GM19238 (cell line): ENCODE measurements around the gene C14orf93.

ENCODE experiments used
- DNase-seq: peaks from one replicate; pipeline ENCODE4 v3.0.0; 2011; ENCODE audit warnings: low spot score; ENCODE audit not compliant: insufficient read length

The C14orf93 gene

GRCh38 chr14:23045419-23046357, 35.7 kb upstream of the C14orf93 start:
- no peak for DNase-seq

DNA sequence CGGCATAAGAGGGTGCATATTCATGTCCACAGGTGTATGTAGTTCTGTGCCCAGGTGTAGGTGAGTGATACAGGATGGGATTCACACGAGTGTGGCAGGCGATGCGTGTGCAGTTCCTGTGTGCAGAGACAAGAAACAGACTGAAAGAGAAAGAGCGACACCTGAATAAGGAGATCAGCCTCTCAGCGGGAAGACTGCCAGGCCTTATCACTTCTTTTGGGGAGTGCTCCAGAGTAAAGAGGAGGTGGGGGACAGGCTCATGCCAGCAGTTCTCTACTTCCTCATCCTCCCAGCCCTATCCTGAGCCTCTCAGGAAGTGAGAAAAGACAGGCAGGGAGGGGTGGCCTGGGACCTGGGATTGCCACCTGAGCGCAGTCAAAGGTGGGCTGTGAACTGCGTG, 34.9 kb upstream of the C14orf93 start:
- DNase-seq = no peak

DNA sequence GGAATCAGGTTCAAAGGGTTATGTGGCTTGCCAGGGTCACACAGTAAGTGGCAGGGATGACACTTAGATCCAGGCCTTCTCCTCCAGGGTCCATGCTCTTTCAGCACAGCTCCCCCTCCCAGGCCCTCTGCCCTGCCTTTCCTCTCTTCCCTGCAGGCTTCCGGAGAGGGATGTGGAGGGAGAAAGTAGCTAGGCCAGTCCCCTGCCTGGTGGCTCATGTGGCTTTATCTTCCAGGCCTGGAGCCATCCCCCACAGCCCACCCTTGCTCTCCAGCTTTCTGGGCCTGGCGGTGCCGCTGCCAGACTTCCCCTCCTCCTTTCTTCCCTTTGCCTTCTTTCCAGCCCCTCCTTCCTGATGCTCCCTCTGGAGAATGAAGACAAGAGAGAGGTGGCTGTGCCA, 33.8 kb upstream of the C14orf93 start:
- no peak for DNase-seq

DNA sequence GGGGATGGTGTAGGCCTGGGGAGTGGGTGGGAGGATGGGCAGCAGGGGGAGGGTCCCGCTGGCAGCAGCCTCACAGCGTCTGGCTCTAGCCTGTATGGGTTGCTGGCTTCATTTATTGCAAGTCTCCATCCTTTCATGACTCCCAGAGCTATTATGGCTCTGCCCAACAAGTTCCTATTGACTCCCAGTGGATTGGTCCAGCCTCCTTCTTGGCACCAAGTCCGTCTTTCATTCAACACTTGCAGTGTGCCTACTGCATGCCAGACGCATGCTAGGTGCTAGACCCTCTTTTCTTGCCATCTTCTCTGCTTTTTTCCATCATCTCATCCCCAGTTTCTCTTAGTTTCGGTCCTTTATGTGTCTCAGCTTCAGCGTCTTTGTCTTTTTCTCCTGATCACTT, 33.2 kb upstream of the C14orf93 start:
- no peak for DNase-seq

DNA sequence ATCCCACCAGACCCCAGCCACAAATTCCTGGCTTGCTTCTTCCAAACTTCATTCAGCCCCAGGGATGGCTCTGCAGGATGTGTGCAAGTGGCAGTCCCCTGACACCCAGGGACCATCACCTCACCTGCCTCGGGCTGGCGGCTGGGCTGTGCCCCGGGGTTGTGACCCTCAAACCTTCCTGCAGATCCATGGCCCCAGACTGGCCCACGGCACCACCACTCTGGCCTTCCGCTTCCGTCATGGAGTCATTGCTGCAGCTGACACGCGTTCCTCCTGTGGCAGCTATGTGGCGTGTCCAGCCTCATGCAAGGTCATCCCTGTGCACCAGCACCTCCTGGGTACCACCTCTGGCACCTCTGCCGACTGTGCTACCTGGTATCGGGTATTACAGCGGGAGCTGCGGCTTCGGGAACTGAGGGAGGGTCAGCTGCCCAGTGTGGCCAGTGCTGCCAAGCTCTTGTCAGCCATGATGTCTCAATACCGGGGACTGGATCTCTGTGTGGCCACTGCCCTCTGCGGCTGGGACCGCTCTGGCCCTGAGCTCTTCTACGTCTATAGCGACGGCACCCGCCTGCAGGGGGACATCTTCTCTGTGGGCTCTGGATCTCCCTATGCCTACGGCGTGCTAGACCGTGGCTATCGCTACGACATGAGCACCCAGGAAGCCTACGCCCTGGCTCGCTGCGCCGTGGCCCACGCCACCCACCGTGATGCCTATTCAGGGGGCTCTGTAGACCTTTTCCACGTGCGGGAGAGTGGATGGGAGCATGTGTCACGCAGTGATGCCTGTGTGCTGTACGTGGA, 32.4 kb upstream of the C14orf93 start, which contains the start of gene PSMB11:
Gene PSMB11, plus strand, starts transcription at position 51 of the 804 bp plus-strand sequence. Its CDS starts 14 bp downstream, at position 65.
- no peak for DNase-seq

- DNase-seq = no peak
Observed at GRCh38 chr14:23041729-23042128, 31.8 kb upstream of the C14orf93 start.

DNA sequence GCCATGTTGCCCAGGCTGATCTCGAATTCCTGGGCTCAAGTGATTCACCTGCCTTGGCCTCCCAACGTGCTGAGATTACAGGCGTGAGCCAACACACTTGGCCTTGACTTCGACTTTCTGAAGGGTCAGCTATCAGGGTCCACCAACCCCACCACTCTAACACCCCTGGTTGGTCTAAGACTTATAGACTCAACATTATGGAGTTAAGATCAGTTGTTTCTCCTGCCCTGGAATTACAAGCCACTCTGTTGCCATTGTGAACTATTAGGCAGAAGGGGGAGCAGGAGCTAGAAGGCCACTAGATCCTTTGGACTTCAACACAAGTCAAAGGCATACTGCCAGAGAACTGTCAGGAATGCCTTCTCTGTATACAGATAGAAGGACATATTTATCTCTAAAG, 30.2 kb upstream of the C14orf93 start:
- DNase-seq = no peak

- no peak for DNase-seq
Observed at GRCh38 chr14:23035303-23036144, 25.6 kb upstream of the C14orf93 start.

DNA sequence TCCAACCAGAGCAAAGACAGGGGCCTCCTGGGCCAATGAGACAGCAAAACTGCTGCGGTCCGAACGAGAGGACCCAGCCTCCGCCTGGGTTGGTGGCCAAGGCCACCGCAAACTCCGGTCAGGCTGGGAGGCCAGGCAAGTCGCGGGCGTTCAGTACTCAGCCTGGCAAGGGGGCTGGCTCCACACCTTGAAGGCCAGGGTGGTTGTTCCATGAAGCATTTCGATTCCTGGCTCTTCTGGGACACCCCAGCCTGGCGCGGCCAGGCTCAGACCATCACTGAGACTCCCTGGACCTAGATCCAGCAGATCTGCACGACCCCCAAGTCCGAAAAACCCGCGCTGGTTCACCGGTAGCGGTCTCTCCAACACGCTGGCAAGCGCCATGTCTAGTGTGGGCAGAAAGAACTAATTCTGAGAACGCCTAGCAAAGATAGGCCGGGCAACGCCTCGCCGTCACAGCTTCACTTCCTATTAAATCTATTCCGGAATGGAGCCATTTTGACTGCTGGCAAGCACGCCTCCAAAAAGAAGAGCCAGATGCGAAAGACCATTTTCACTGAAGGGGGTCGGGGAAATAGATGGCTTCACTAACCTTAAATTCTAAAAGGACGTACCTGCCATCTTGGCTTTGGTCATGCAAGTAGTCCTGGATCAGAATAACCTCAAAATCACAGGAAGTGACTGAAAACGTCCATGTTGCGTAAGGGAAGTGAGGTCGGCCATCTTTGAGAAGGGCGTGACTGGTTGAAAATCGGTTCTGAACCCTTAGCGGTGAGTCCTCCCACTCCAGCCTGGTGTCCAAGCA, 24.8 kb upstream of the C14orf93 start, which contains the start of gene PSMB5:
Gene PSMB5, minus strand, starts transcription at position 403 of the 805 bp plus-strand sequence. Its CDS starts 19 bp downstream, at position 384.
- peak; percentile 94 for DNase-seq

- no peak for DNase-seq
Observed at GRCh38 chr14:23033801-23034497, 24.0 kb upstream of the C14orf93 start.

GRCh38 chr14:23033251-23033727, 23.3 kb upstream of the C14orf93 start:
- no peak for DNase-seq

GRCh38 chr14:23030936-23031335, 21.0 kb upstream of the C14orf93 start:
- DNase-seq = no peak

GRCh38 chr14:23028799-23029198, 18.9 kb upstream of the C14orf93 start:
- DNase-seq = no peak

GRCh38 chr14:23025151-23025814, 15.3 kb upstream of the C14orf93 start:
- DNase-seq = no peak

- DNase-seq = no peak
Observed at GRCh38 chr14:23024612-23025075, 14.7 kb upstream of the C14orf93 start.

DNA sequence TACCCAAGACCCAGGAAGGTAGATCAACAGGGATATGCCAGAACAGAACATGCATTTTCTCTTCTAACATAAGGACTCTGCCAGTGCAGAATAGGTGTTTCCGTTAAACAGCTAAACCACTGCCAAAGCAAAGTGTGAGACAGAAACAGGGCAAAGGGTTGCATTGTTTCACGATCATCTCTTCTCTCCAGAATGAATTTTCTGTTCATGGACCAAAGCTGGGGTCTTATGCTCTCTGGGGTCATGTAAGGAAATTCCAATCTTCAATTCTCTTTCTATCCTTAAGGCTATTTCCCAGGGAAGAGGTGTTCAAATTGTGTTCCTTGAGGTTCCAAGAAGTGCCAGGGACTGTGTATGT, 13.8 kb upstream of the C14orf93 start:
- no peak for DNase-seq

- no peak for DNase-seq
Observed at GRCh38 chr14:23023022-23023794, 13.3 kb upstream of the C14orf93 start.

DNA sequence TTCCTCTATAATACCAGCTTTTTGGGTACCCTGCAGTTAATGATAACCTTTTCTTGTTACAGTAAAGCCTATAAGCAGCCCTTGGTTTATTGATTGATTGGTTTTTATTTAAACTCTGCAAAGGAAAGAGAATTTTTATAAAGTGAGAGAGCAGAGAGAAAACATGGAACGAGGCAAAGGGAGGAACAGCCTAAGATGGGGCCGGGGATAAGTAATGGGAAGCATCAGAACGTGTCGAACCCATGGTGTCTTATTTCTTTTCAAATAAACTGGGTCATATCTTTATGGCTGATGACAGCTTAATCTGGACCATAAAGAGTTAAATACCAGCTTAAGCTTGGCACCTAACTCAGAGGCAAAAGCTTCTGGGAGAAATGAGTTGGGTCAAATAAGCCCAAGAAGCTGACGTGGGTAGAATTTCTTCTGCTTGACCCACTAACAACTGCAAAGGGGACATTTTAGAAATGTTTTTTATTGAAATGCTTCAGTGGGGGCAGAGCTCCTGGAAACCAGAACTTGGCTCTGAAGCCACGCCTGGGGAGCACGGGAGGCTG, 12.0 kb upstream of the C14orf93 start:
- no peak for DNase-seq
